IMR-90 (cell line): ENCODE data around the gene SCGB3A2. TPM values are rescaled to one million over a fixed set of nuclear protein-coding genes. Genes with fewer than 3 reads are reported as not detected.

Source experiments
- ATAC-seq: fragments of 200-7000 bp; cut with Tn5 transposase; 2 replicates; pipeline ENCODE4 v1.9.1; 2020; ENCODE audit warnings: low read depth, mild to moderate bottlenecking, moderate library complexity
- BruUV-seq: library from RNA; stranded (reverse); fragments of 400-500 nt; replicated peaks from 2 replicates; lab custom pipeline; 2021; lab: Mats Ljungman, UMichigan
- CTCF ChIA-PET: fragments of 300-600 bp; formaldehyde crosslinking; extraction: SDS; loops from one replicate; lab custom pipeline; 2021; ENCODE audit warnings: antibody characterized with exemption; lab: Yijun Ruan, JAX
- POLR2A ChIA-PET: fragments of 300-600 bp; sonication (Branson Sonifier 250); formaldehyde crosslinking; loops from one replicate; lab custom pipeline; 2022; ENCODE audit warnings: antibody characterized with exemption; ENCODE audit not compliant: unreplicated experiment; lab: Charles Lee
- DNase-seq: peaks from one replicate; pipeline ENCODE4 v3.0.0; 2013
- H2AFZ ChIP-seq: replicated peaks from 2 replicates; pipeline ENCODE3; 2013; ENCODE audit warnings: low read length, mild to moderate bottlenecking; ENCODE audit not compliant: poor library complexity
- H2AK5ac ChIP-seq: 2 replicates; pipeline ENCODE4 v1.6.1; 2013; ENCODE audit warnings: low read depth, low read length, inconsistent platforms
- H2AK9ac ChIP-seq: replicated peaks from 2 replicates; pipeline ENCODE3; 2013; ENCODE audit warnings: mild to moderate bottlenecking, low read depth, low read length, moderate library complexity; ENCODE audit not compliant: poor library complexity
- H2BK120ac ChIP-seq: 2 replicates; pipeline ENCODE4 v1.6.1; 2013; ENCODE audit warnings: low read depth, low read length, inconsistent platforms
- H2BK15ac ChIP-seq: 3 replicates; pipeline ENCODE4 v1.6.1; 2013; ENCODE audit warnings: low read depth, low read length, inconsistent platforms
- H2BK20ac ChIP-seq: 2 replicates; pipeline ENCODE4 v1.6.1; 2013; ENCODE audit warnings: low read depth, mild to moderate bottlenecking, inconsistent platforms, low read length, moderate library complexity
- H2BK5ac ChIP-seq: 2 replicates; pipeline ENCODE4 v1.6.1; 2013; ENCODE audit warnings: mild to moderate bottlenecking, low read depth, low read length, inconsistent platforms; ENCODE audit not compliant: poor library complexity, severe bottlenecking
- H3K14ac ChIP-seq: replicated peaks from 2 replicates; pipeline ENCODE4 v1.6.1; 2013; ENCODE audit warnings: low read depth, low read length, inconsistent platforms
- H3K18ac ChIP-seq: 2 replicates; pipeline ENCODE4 v1.6.1; 2013; ENCODE audit warnings: low read depth, low read length, control low read depth
- H3K23ac ChIP-seq: 2 replicates; pipeline ENCODE4 v1.6.1; 2013; ENCODE audit warnings: low read depth, low read length, inconsistent platforms
- H3K27ac ChIP-seq: 2 replicates; pipeline ENCODE4 v1.5.1; 2013; ENCODE audit warnings: mild to moderate bottlenecking, control low read depth, low read length; ENCODE audit not compliant: insufficient read depth
- H3K27me3 ChIP-seq: 2 replicates; pipeline ENCODE4 v1.6.1; 2013; ENCODE audit warnings: low read length; ENCODE audit not compliant: control insufficient read depth, insufficient read depth
- H3K36me3 ChIP-seq: 2 replicates; pipeline ENCODE4 v1.6.1; 2013; ENCODE audit warnings: low read length, mixed read lengths; ENCODE audit not compliant: control insufficient read depth, insufficient read depth
- H3K4ac ChIP-seq: 2 replicates; pipeline ENCODE4 v1.6.1; 2013; ENCODE audit warnings: low read depth, low read length, inconsistent platforms
- H3K4me1 ChIP-seq: 2 replicates; pipeline ENCODE4 v1.6.1; 2013; ENCODE audit warnings: low read length, mixed read lengths; ENCODE audit not compliant: control insufficient read depth, insufficient read depth
- H3K4me2 ChIP-seq: 2 replicates; pipeline ENCODE4 v1.6.1; 2013; ENCODE audit warnings: low read depth, mild to moderate bottlenecking, control low read depth, low read length, moderate library complexity
- H3K4me3 ChIP-seq: 2 replicates; pipeline ENCODE4 v1.5.1; 2013; ENCODE audit warnings: low read depth, mild to moderate bottlenecking, control low read depth, low read length, moderate library complexity; ENCODE audit not compliant: insufficient read depth
- H3K56ac ChIP-seq: 2 replicates; pipeline ENCODE4 v1.6.1; 2013; ENCODE audit warnings: low read length, inconsistent platforms; ENCODE audit not compliant: insufficient read depth; ENCODE audit errors: extremely low read depth
- H3K79me1 ChIP-seq, 2 experiments: 2 replicates each; pipeline ENCODE4 v1.6.1; 2013; ENCODE audit warnings: low read length in 2 of 2, inconsistent platforms in 1 of 2, low read depth in 1 of 2
- H3K9ac ChIP-seq: 2 replicates; pipeline ENCODE4 v1.6.1; 2013; ENCODE audit warnings: low read depth, low read length, control low read depth
- H3K9me1 ChIP-seq: 2 replicates; pipeline ENCODE4 v1.6.1; 2013; ENCODE audit warnings: low read length, inconsistent platforms; ENCODE audit not compliant: insufficient read depth
- H3K9me3 ChIP-seq: 2 replicates; pipeline ENCODE4 v1.6.1; 2013; ENCODE audit warnings: low read length; ENCODE audit not compliant: control insufficient read depth, insufficient read depth
- H4K20me1 ChIP-seq: 2 replicates; pipeline ENCODE4 v1.6.1; 2013; ENCODE audit warnings: low read length, inconsistent platforms; ENCODE audit not compliant: insufficient read depth
- H4K5ac ChIP-seq: 2 replicates; pipeline ENCODE4 v1.6.1; 2013; ENCODE audit warnings: mild to moderate bottlenecking, low read depth, low read length, control low read depth
- H4K8ac ChIP-seq, 2 experiments: 2 replicates each; pipeline ENCODE4 v1.6.1; 2013; ENCODE audit warnings: low read depth in 2 of 2, low read length in 2 of 2, control low read depth in 1 of 2, inconsistent platforms in 1 of 2
- H4K91ac ChIP-seq: 2 replicates; pipeline ENCODE4 v1.6.1; 2013; ENCODE audit warnings: low read depth, low read length, inconsistent platforms; ENCODE audit not compliant: insufficient read depth
- BHLHE40 ChIP-seq: fragments of 150-350 bp; IDR thresholded peaks from 2 replicates; pipeline ENCODE4 v1.6.1; 2016; ENCODE audit warnings: mild to moderate bottlenecking, low read depth, low read length
- CEBPB ChIP-seq: IDR thresholded peaks from 2 replicates; pipeline ENCODE4 v1.6.1; 2012; ENCODE audit warnings: low read depth, low read length, improper control_type of control experiment
- CHD1 ChIP-seq: IDR thresholded peaks from 2 replicates; pipeline ENCODE4 v1.6.1; 2012; ENCODE audit warnings: low read depth, low read length, improper control_type of control experiment
- FOS ChIP-seq: fragments of 150-350 bp; IDR thresholded peaks from 2 replicates; pipeline ENCODE4 v1.6.1; 2016; ENCODE audit warnings: low read depth, low read length
- MAFK ChIP-seq: IDR thresholded peaks from 2 replicates; pipeline ENCODE4 v1.6.1; 2012; ENCODE audit warnings: low read depth, low read length, improper control_type of control experiment
- MAZ ChIP-seq: IDR thresholded peaks from 2 replicates; pipeline ENCODE4 v1.6.1; 2012; ENCODE audit warnings: low read depth, mild to moderate bottlenecking, low read length, improper control_type of control experiment, moderate library complexity, borderline replicate concordance
- MXI1 ChIP-seq: IDR thresholded peaks from 2 replicates; pipeline ENCODE4 v1.6.1; 2012; ENCODE audit warnings: low read depth, mild to moderate bottlenecking, low read length, moderate library complexity, borderline replicate concordance
- NFE2L2 ChIP-seq: fragments of 150-350 bp; IDR thresholded peaks from 2 replicates; pipeline ENCODE4 v1.6.1; 2016; ENCODE audit warnings: low read depth, mild to moderate bottlenecking, low read length
- POLR2A ChIP-seq: IDR thresholded peaks from 2 replicates; pipeline ENCODE4 v1.6.1; 2012; ENCODE audit warnings: mild to moderate bottlenecking, low read depth, low read length
- RAD21 ChIP-seq: IDR thresholded peaks from 2 replicates; pipeline ENCODE4 v1.6.1; 2012; ENCODE audit warnings: low read length, improper control_type of control experiment
- RCOR1 ChIP-seq: IDR thresholded peaks from 2 replicates; pipeline ENCODE4 v1.6.1; 2012; ENCODE audit warnings: mild to moderate bottlenecking, low read length, improper control_type of control experiment; ENCODE audit not compliant: insufficient replicate concordance
- RFX5 ChIP-seq: IDR thresholded peaks from 2 replicates; pipeline ENCODE4 v1.8.0; 2012; ENCODE audit warnings: low read depth, mild to moderate bottlenecking, low read length, moderate library complexity
- SMC3 ChIP-seq: fragments of 150-350 bp; IDR thresholded peaks from 2 replicates; pipeline ENCODE4 v1.6.1; 2016; ENCODE audit warnings: low read depth, mild to moderate bottlenecking, antibody characterized with exemption, low read length, moderate library complexity
- WGBS, 2 experiments: methylation state at CpG; one replicate each; pipeline versions ENCODE4 v1.1.5 to v1.1.7; 2013; ENCODE audit warnings: missing lambda C conversion rate in 2 of 2; ENCODE audit not compliant: insufficient read length in 1 of 2; ENCODE audit errors: extremely low coverage in 2 of 2; 5-methylcytosine and 5-hydroxymethylcytosine counted together
- dilution Hi-C: fragments of 300-500 bp; cut with HindIII; formaldehyde crosslinking; loops from one replicate; pipeline ENCODE4 v1.14.3; 2018; ENCODE audit warnings: low sequenced_read_pairs; ENCODE audit not compliant: unreplicated experiment
- in situ Hi-C: fragments of 300-500 bp; cut with MboI; formaldehyde crosslinking; loops from 3 replicates; pipeline ENCODE4 v1.14.3; 2019; ENCODE audit warnings: low sequenced_read_pairs, inconsistent platforms, mixed read lengths
- intact Hi-C: fragments of 100-400 bp; cut with micrococcal nuclease; formaldehyde crosslinking; loops from 2 replicates; pipeline ENCODE4 v1.10.0; 2022
- polyA plus RNA-seq, 3 experiments: library from polyadenylated mRNA; depleted of rRNA; stranded (reverse); fragments of >200 nt; gene quantifications; 2 replicates each; pipeline ENCODE4 v1.2.3, GENCODE V29; 2012; ENCODE audit warnings: low replicate concordance in 1 of 3
- total RNA-seq: library from RNA; depleted of rRNA; stranded (reverse); fragments of >200 nt; gene quantifications from 2 replicates; pipeline ENCODE4 v1.2.3, GENCODE V29; 2012
- TF ChIP-seq, protein P1 (sequence below): fragments of 150-350 bp; IDR thresholded peaks from 2 replicates; pipeline ENCODE4 v1.6.1; 2017; ENCODE audit warnings: mild to moderate bottlenecking, antibody characterized with exemption, low read length, low read depth
- TF ChIP-seq, protein P2 (sequence below): conservative IDR thresholded peaks from 2 replicates; pipeline ENCODE4 v1.5.1; 2012; ENCODE audit warnings: mild to moderate bottlenecking, low read depth, low read length, improper control_type of control experiment
- TF ChIP-seq, protein P3 (sequence below): fragments of 150-350 bp; IDR thresholded peaks from 2 replicates; pipeline ENCODE4 v1.6.1; 2016; ENCODE audit warnings: low read depth, mild to moderate bottlenecking, low read length, moderate library complexity, borderline replicate concordance

The SCGB3A2 gene
- total and polyA plus RNA-seq, 2 of the 4 experiments (the other 2 are of a cell fraction), result not detected

DNA sequence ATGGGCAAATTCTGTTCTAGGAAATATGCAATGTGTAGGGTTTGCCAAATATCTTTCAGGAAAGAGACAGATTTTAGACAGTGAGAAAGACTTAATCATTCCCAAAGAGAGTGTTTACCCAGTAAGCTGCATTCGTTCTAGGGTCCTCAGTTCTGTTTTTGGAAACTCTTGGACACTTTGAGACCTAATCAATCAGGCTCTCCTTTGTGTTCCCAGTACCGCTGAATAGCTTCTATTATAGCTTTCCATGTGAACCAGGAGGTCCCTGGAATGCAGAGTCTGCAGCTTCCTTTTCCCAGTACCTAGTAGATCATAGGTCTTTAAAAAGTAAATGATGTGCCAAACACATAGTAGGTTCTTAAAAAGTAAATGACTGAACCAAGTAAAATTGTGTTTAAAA lies 35.6 kb upstream of the SCGB3A2 start:
- Histone ChIP-seq H3K56ac (no peak overlapping the region), H3K27me3 (no peaks in the 10 kb centered on the region), H3K4me3 (no peak overlapping the region), H3K9me1 (no peaks in the 10 kb centered on the region), H3K4ac (no peak overlapping the region), H2BK120ac (no peak overlapping the region), H2AFZ (no peak overlapping the region), H3K18ac (no peak overlapping the region), H2AK9ac (no peak overlapping the region), H2BK20ac (no peak overlapping the region), H3K9me3 (no peaks in the 10 kb centered on the region), H3K4me2 (no peak overlapping the region), H3K79me1 (no peaks in the 10 kb centered on the region), H2BK15ac (no peak overlapping the region), H2BK5ac (no peak overlapping the region), H4K5ac (no peak overlapping the region), H3K36me3 (no peaks in the 10 kb centered on the region), H3K23ac (no peak overlapping the region), H4K20me1 (no peaks in the 10 kb centered on the region), H4K91ac (no peak overlapping the region), H3K27ac (no peak overlapping the region), H3K14ac (no peak overlapping the region), H4K8ac (no peak overlapping the region), H2AK5ac (no peak overlapping the region), H3K9ac (no peak overlapping the region), H3K4me1 (no peaks in the 10 kb centered on the region)
- POLR2A ChIA-PET, result no interaction called here
- TF ChIP-seq SMC3 (no peak), MAZ (no peak), POLR2A (no peak), FOS (no peak), CHD1 (no peak), RFX5 (no peak), MXI1 (no peak), RAD21 (no peak), CEBPB (no peak), RCOR1 (no peak), MAFK (no peak), BHLHE40 (no peak), NFE2L2 (no peak)
- TF ChIP-seq, protein P1, sequence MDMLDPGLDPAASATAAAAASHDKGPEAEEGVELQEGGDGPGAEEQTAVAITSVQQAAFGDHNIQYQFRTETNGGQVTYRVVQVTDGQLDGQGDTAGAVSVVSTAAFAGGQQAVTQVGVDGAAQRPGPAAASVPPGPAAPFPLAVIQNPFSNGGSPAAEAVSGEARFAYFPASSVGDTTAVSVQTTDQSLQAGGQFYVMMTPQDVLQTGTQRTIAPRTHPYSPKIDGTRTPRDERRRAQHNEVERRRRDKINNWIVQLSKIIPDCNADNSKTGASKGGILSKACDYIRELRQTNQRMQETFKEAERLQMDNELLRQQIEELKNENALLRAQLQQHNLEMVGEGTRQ, result no peak
- TF ChIP-seq, protein P2, sequence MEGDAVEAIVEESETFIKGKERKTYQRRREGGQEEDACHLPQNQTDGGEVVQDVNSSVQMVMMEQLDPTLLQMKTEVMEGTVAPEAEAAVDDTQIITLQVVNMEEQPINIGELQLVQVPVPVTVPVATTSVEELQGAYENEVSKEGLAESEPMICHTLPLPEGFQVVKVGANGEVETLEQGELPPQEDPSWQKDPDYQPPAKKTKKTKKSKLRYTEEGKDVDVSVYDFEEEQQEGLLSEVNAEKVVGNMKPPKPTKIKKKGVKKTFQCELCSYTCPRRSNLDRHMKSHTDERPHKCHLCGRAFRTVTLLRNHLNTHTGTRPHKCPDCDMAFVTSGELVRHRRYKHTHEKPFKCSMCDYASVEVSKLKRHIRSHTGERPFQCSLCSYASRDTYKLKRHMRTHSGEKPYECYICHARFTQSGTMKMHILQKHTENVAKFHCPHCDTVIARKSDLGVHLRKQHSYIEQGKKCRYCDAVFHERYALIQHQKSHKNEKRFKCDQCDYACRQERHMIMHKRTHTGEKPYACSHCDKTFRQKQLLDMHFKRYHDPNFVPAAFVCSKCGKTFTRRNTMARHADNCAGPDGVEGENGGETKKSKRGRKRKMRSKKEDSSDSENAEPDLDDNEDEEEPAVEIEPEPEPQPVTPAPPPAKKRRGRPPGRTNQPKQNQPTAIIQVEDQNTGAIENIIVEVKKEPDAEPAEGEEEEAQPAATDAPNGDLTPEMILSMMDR, result no peak
- TF ChIP-seq, protein P3, sequence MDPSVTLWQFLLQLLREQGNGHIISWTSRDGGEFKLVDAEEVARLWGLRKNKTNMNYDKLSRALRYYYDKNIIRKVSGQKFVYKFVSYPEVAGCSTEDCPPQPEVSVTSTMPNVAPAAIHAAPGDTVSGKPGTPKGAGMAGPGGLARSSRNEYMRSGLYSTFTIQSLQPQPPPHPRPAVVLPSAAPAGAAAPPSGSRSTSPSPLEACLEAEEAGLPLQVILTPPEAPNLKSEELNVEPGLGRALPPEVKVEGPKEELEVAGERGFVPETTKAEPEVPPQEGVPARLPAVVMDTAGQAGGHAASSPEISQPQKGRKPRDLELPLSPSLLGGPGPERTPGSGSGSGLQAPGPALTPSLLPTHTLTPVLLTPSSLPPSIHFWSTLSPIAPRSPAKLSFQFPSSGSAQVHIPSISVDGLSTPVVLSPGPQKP, result no peak
- dilution Hi-C loops, result no loop called here
- no peak for ATAC-seq
- BruUV-seq, result no TSS peak
- in situ Hi-C loops, result no loop called here
- CTCF ChIA-PET, result interaction anchor here (1.2 kb wide), 1 partner anchor 20 kb away, joined by 3 read pairs; no protein-coding TSS in a partner anchor
- DNase-seq, result no peak
- intact Hi-C loops, result no loop called here
- WGBS, 2 experiments, result 0% methylated on average over 1 of the region's 2 CpGs; no CpG with 5 or more reads in 1 of the 2 experiments
